NCI-H1694 (cell line): Measurements from ENCODE around the gene FARP2.

Source experiments
- DNase-seq: peaks from one replicate; lab custom pipeline; 2025; lab: John Stamatoyannopoulos, UW

Gene FARP2

GRCh38 chr2:241532733-241533601, 176.9 kb downstream of the FARP2 start:
- no peak for DNase-seq

- no peak for DNase-seq
Observed at GRCh38 chr2:241534293-241534692, 178.2 kb downstream of the FARP2 start.

GRCh38 chr2:241534701-241535375, 178.8 kb downstream of the FARP2 start:
- no peak for DNase-seq

GRCh38 chr2:241535871-241536655, 180.0 kb downstream of the FARP2 start:
- DNase-seq = no peak

- no peak for DNase-seq
Observed at GRCh38 chr2:241538838-241539615, 182.9 kb downstream of the FARP2 start.

GRCh38 chr2:241539616-241540374, 183.7 kb downstream of the FARP2 start:
- no peak for DNase-seq

GRCh38 chr2:241540401-241540770, 184.3 kb downstream of the FARP2 start:
- no peak for DNase-seq

- DNase-seq = no peak
Observed at GRCh38 chr2:241540771-241541561, 184.9 kb downstream of the FARP2 start.

- DNase-seq = no peak
Observed at GRCh38 chr2:241541564-241542277, 185.6 kb downstream of the FARP2 start.

- no peak for DNase-seq
Observed at GRCh38 chr2:241542278-241542605, 186.2 kb downstream of the FARP2 start.
